WTC11 (cell line): ENCODE data around the gene HSDL1.

ENCODE experiments used
- ATF2 ChIP-seq: sonication (generic); formaldehyde crosslinking; IDR thresholded peaks from 2 replicates; pipeline ENCODE4 v1.8.1; 2022; ENCODE audit warnings: low read depth, missing genetic modification reagents, borderline replicate concordance
- CREB1 ChIP-seq: sonication (generic); formaldehyde crosslinking; IDR thresholded peaks from 2 replicates; pipeline ENCODE4 v1.8.0; 2023; ENCODE audit warnings: mild to moderate bottlenecking, missing genetic modification reagents
- CREM ChIP-seq: sonication (generic); formaldehyde crosslinking; IDR thresholded peaks from 2 replicates; pipeline ENCODE4 v1.8.1; 2022; ENCODE audit warnings: mild to moderate bottlenecking, missing genetic modification reagents, moderate library complexity
- FOXP1 ChIP-seq: sonication (generic); formaldehyde crosslinking; IDR thresholded peaks from 2 replicates; pipeline ENCODE4 v1.8.0; 2022; ENCODE audit warnings: missing genetic modification reagents, mild to moderate bottlenecking, moderate library complexity, borderline replicate concordance
- JUN ChIP-seq: sonication (generic); formaldehyde crosslinking; IDR thresholded peaks from 2 replicates; pipeline ENCODE4 v1.8.0; 2023; ENCODE audit warnings: mild to moderate bottlenecking, missing genetic modification reagents
- NR2C2 ChIP-seq: sonication (generic); formaldehyde crosslinking; IDR thresholded peaks from 2 replicates; pipeline ENCODE4 v1.8.0; 2022; ENCODE audit warnings: mild to moderate bottlenecking, missing genetic modification reagents
- PRDM15 ChIP-seq: sonication (generic); formaldehyde crosslinking; IDR thresholded peaks from 2 replicates; pipeline ENCODE4 v1.8.0; 2022; ENCODE audit warnings: missing genetic modification reagents
- TEAD1 ChIP-seq: sonication (generic); formaldehyde crosslinking; IDR thresholded peaks from 2 replicates; pipeline ENCODE4 v1.8.0; 2022; ENCODE audit warnings: mild to moderate bottlenecking, missing genetic modification reagents
- ZNF138 ChIP-seq: sonication (generic); formaldehyde crosslinking; conservative IDR thresholded peaks from 2 replicates; pipeline ENCODE4 v1.8.1; 2022; ENCODE audit warnings: mild to moderate bottlenecking, moderate library complexity, missing genetic modification reagents
- TF ChIP-seq, protein P1 (sequence below): sonication (generic); formaldehyde crosslinking; IDR thresholded peaks from 2 replicates; pipeline ENCODE4 v1.8.0; 2022; ENCODE audit warnings: mild to moderate bottlenecking, missing genetic modification reagents
- TF ChIP-seq, protein P2 (sequence below): fragments of 200-600 bp; IDR thresholded peaks from 2 replicates; pipeline ENCODE4 v1.8.0; 2022; ENCODE audit warnings: antibody characterized with exemption
- TF ChIP-seq, protein P3 (sequence below): sonication (generic); formaldehyde crosslinking; IDR thresholded peaks from 2 replicates; pipeline ENCODE4 v1.8.0; 2022; ENCODE audit warnings: mild to moderate bottlenecking, missing genetic modification reagents
- TF ChIP-seq, protein P4 (sequence below): sonication (generic); formaldehyde crosslinking; IDR thresholded peaks from 2 replicates; pipeline ENCODE4 v1.8.0; 2022; ENCODE audit warnings: mild to moderate bottlenecking, missing genetic modification reagents

GRCh38 chr16:84104231-84104630 is 40.7 kb downstream of the HSDL1 start:
- TF ChIP-seq, protein P1, sequence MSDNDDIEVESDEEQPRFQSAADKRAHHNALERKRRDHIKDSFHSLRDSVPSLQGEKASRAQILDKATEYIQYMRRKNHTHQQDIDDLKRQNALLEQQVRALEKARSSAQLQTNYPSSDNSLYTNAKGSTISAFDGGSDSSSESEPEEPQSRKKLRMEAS (CRISPR knock-in tag), result no peak
- TF ChIP-seq CREB1 (CRISPR knock-in tag) (no peak), CREM (CRISPR knock-in tag) (no peak), JUN (CRISPR knock-in tag) (no peak), PRDM15 (CRISPR knock-in tag) (no peak), FOXP1 (CRISPR knock-in tag) (no peak), NR2C2 (CRISPR knock-in tag) (no peak), TEAD1 (CRISPR knock-in tag) (no peak), ATF2 (CRISPR knock-in tag) (no peak), ZNF138 (CRISPR knock-in tag) (no peak)
- TF ChIP-seq, protein P2, sequence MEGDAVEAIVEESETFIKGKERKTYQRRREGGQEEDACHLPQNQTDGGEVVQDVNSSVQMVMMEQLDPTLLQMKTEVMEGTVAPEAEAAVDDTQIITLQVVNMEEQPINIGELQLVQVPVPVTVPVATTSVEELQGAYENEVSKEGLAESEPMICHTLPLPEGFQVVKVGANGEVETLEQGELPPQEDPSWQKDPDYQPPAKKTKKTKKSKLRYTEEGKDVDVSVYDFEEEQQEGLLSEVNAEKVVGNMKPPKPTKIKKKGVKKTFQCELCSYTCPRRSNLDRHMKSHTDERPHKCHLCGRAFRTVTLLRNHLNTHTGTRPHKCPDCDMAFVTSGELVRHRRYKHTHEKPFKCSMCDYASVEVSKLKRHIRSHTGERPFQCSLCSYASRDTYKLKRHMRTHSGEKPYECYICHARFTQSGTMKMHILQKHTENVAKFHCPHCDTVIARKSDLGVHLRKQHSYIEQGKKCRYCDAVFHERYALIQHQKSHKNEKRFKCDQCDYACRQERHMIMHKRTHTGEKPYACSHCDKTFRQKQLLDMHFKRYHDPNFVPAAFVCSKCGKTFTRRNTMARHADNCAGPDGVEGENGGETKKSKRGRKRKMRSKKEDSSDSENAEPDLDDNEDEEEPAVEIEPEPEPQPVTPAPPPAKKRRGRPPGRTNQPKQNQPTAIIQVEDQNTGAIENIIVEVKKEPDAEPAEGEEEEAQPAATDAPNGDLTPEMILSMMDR, result no peak
- TF ChIP-seq, protein P3, sequence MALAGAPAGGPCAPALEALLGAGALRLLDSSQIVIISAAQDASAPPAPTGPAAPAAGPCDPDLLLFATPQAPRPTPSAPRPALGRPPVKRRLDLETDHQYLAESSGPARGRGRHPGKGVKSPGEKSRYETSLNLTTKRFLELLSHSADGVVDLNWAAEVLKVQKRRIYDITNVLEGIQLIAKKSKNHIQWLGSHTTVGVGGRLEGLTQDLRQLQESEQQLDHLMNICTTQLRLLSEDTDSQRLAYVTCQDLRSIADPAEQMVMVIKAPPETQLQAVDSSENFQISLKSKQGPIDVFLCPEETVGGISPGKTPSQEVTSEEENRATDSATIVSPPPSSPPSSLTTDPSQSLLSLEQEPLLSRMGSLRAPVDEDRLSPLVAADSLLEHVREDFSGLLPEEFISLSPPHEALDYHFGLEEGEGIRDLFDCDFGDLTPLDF, result no peak
- TF ChIP-seq, protein P4, sequence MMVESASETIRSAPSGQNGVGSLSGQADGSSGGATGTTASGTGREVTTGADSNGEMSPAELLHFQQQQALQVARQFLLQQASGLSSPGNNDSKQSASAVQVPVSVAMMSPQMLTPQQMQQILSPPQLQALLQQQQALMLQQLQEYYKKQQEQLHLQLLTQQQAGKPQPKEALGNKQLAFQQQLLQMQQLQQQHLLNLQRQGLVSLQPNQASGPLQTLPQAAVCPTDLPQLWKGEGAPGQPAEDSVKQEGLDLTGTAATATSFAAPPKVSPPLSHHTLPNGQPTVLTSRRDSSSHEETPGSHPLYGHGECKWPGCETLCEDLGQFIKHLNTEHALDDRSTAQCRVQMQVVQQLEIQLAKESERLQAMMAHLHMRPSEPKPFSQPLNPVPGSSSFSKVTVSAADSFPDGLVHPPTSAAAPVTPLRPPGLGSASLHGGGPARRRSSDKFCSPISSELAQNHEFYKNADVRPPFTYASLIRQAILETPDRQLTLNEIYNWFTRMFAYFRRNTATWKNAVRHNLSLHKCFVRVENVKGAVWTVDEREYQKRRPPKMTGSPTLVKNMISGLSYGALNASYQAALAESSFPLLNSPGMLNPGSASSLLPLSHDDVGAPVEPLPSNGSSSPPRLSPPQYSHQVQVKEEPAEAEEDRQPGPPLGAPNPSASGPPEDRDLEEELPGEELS (CRISPR knock-in tag), result no peak
